Measurements from ENCODE around the gene SPATA19.

Gene SPATA19

DNA sequence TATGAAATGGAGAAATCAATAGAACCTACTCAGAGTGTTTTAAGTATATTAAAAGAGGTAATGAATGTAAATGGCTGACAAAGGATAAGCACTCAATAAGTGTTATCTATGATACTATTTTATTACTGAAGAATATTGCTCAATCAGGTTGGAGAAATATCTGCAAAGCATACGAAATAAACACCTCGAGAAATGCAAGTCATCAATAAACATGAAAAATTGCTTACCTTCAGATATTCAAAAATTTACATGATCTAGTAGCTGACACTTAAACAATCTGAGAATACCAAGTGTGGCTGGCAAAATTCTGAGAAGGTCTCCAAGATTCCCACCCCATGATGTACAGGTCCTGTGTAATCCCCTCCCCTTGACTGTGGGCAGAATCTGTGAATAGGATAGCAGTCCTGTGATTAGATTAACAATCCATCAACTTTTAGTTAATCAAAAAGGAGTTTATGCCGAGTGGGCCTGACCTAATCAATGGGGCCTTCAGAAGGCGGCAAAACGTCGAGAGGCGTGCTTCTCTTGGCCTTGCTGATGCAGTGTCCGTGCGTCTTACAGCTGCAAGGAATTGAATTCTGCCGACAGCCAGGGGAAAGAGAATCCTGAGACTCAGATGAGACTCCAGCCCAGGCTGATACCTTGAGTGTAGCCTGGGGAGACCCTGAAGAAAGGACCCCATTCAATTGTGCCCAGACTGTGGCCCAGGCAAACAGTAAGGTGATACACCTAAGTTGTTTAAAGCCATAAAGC lies 49.1 kb downstream of the SPATA19 start:
- Histone ChIP-seq H3K4me3 (ENCODE audit: low read depth, low read length) (no peak overlapping the region), H3K4me1 (ENCODE audit: control insufficient read depth, insufficient read depth, low read length) (no peaks in the 10 kb centered on the region), H3K27ac (ENCODE audit: extremely low read depth, low read depth, low read length) (no peak overlapping the region), H3K9me3 (ENCODE audit: control insufficient read depth, insufficient read depth, low read depth, low read length) (no peaks in the 10 kb centered on the region), H3K36me3 (ENCODE audit: control insufficient read depth in 2 of 2, insufficient read depth in 1 of 2, low read length in 2 of 2) (no peaks in the 10 kb centered on the region)
- POLR2A ChIA-PET = no interaction called here
- TF ChIP-seq ZBTB1 (tag by site-specific recombination; IDR thresholded peaks at IDR 0.05) = no peak
- TF ChIP-seq ZNF302 (tag by site-specific recombination; IDR thresholded peaks at IDR 0.05; ENCODE audit: low read depth) = no peak
- TF ChIP-seq SETDB1 (IDR thresholded peaks at IDR 0.05; ENCODE audit: insufficient read length, low read length) = no peak
- CTCF ChIA-PET = interaction anchor here (0.7 kb wide), 1 partner anchor 27 kb away, joined by 3 read pairs; no protein-coding TSS in a partner anchor

DNA sequence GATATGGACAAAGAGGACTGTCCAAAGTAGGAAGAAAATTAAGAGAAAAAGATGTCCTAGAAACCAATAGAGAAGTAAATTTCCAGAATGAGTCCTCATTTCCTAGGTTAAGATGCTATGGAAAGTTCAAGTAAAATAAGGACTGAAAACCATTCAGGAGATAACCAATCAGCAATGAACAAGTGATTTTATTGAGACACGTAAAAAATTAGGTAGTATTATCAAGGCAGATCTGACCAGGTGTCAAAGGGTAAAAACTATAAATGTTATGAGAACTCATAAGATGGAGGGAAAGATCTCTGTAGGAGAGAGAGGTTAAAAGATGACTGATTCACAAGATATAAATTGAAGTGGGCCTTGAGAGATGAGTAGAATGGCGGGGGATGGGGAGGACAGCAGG lies 50.2 kb downstream of the SPATA19 start:
- peak; percentile 62 for TF ChIP-seq SETDB1 (IDR thresholded peaks at IDR 0.05; ENCODE audit: insufficient read length, low read length)
- TF ChIP-seq, protein P1, sequence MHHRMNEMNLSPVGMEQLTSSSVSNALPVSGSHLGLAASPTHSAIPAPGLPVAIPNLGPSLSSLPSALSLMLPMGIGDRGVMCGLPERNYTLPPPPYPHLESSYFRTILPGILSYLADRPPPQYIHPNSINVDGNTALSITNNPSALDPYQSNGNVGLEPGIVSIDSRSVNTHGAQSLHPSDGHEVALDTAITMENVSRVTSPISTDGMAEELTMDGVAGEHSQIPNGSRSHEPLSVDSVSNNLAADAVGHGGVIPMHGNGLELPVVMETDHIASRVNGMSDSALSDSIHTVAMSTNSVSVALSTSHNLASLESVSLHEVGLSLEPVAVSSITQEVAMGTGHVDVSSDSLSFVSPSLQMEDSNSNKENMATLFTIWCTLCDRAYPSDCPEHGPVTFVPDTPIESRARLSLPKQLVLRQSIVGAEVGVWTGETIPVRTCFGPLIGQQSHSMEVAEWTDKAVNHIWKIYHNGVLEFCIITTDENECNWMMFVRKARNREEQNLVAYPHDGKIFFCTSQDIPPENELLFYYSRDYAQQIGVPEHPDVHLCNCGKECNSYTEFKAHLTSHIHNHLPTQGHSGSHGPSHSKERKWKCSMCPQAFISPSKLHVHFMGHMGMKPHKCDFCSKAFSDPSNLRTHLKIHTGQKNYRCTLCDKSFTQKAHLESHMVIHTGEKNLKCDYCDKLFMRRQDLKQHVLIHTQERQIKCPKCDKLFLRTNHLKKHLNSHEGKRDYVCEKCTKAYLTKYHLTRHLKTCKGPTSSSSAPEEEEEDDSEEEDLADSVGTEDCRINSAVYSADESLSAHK (tag by site-specific recombination; IDR thresholded peaks at IDR 0.05) = no peak
- Histone ChIP-seq H3K9me3 (ENCODE audit: control insufficient read depth, insufficient read depth, low read depth, low read length) (no peaks in the 10 kb centered on the region), H3K27ac (ENCODE audit: extremely low read depth, low read depth, low read length) (no peak overlapping the region), H3K4me1 (ENCODE audit: control insufficient read depth, insufficient read depth, low read length) (no peaks in the 10 kb centered on the region), H3K4me3 (ENCODE audit: low read depth, low read length) (no peak overlapping the region), H3K36me3 (ENCODE audit: control insufficient read depth in 2 of 2, insufficient read depth in 1 of 2, low read length in 2 of 2) (no peaks in the 10 kb centered on the region)
- ChIA-PET CTCF (no interaction called here), POLR2A (no interaction called here)

GRCh38 chr11:133794205-133794604 lies 51.1 kb downstream of the SPATA19 start:
- no peaks in the 10 kb centered on the region for H3K36me3 ChIP-seq (ENCODE audit: control insufficient read depth in 2 of 2, insufficient read depth in 1 of 2, low read length in 2 of 2)
- no peak overlapping the region for H3K4me3 ChIP-seq (ENCODE audit: low read depth, low read length)
- no peak overlapping the region for H3K27ac ChIP-seq (ENCODE audit: extremely low read depth, low read depth, low read length)
- no peaks in the 10 kb centered on the region for H3K4me1 ChIP-seq (ENCODE audit: control insufficient read depth, insufficient read depth, low read length)
- H3K9me3 ChIP-seq (ENCODE audit: control insufficient read depth, insufficient read depth, low read depth, low read length) = no peaks in the 10 kb centered on the region
- ChIA-PET POLR2A (no interaction called here), CTCF (no interaction called here)
- TF ChIP-seq ZNF221 (tag by site-specific recombination; IDR thresholded peaks at IDR 0.05; ENCODE audit: borderline replicate concordance) = no peak
- no peak for TF ChIP-seq ZNF335 (tag by site-specific recombination; conservative IDR thresholded peaks at IDR 0.05)
- TF ChIP-seq ZNF843 (tag by site-specific recombination; IDR thresholded peaks at IDR 0.05) = no peak
- no peak for TF ChIP-seq SALL2 (tag by site-specific recombination; IDR thresholded peaks at IDR 0.05; ENCODE audit: borderline replicate concordance)
- TF ChIP-seq, protein P2, sequence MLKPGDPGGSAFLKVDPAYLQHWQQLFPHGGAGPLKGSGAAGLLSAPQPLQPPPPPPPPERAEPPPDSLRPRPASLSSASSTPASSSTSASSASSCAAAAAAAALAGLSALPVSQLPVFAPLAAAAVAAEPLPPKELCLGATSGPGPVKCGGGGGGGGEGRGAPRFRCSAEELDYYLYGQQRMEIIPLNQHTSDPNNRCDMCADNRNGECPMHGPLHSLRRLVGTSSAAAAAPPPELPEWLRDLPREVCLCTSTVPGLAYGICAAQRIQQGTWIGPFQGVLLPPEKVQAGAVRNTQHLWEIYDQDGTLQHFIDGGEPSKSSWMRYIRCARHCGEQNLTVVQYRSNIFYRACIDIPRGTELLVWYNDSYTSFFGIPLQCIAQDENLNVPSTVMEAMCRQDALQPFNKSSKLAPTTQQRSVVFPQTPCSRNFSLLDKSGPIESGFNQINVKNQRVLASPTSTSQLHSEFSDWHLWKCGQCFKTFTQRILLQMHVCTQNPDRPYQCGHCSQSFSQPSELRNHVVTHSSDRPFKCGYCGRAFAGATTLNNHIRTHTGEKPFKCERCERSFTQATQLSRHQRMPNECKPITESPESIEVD (tag by site-specific recombination; IDR thresholded peaks at IDR 0.05) = no peak
- TF ChIP-seq, protein P3, sequence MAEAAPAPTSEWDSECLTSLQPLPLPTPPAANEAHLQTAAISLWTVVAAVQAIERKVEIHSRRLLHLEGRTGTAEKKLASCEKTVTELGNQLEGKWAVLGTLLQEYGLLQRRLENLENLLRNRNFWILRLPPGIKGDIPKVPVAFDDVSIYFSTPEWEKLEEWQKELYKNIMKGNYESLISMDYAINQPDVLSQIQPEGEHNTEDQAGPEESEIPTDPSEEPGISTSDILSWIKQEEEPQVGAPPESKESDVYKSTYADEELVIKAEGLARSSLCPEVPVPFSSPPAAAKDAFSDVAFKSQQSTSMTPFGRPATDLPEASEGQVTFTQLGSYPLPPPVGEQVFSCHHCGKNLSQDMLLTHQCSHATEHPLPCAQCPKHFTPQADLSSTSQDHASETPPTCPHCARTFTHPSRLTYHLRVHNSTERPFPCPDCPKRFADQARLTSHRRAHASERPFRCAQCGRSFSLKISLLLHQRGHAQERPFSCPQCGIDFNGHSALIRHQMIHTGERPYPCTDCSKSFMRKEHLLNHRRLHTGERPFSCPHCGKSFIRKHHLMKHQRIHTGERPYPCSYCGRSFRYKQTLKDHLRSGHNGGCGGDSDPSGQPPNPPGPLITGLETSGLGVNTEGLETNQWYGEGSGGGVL (tag by site-specific recombination; IDR thresholded peaks at IDR 0.05) = no peak
- TF ChIP-seq GFI1B (tag by site-specific recombination; IDR thresholded peaks at IDR 0.05) = no peak
- TF ChIP-seq, protein P4, sequence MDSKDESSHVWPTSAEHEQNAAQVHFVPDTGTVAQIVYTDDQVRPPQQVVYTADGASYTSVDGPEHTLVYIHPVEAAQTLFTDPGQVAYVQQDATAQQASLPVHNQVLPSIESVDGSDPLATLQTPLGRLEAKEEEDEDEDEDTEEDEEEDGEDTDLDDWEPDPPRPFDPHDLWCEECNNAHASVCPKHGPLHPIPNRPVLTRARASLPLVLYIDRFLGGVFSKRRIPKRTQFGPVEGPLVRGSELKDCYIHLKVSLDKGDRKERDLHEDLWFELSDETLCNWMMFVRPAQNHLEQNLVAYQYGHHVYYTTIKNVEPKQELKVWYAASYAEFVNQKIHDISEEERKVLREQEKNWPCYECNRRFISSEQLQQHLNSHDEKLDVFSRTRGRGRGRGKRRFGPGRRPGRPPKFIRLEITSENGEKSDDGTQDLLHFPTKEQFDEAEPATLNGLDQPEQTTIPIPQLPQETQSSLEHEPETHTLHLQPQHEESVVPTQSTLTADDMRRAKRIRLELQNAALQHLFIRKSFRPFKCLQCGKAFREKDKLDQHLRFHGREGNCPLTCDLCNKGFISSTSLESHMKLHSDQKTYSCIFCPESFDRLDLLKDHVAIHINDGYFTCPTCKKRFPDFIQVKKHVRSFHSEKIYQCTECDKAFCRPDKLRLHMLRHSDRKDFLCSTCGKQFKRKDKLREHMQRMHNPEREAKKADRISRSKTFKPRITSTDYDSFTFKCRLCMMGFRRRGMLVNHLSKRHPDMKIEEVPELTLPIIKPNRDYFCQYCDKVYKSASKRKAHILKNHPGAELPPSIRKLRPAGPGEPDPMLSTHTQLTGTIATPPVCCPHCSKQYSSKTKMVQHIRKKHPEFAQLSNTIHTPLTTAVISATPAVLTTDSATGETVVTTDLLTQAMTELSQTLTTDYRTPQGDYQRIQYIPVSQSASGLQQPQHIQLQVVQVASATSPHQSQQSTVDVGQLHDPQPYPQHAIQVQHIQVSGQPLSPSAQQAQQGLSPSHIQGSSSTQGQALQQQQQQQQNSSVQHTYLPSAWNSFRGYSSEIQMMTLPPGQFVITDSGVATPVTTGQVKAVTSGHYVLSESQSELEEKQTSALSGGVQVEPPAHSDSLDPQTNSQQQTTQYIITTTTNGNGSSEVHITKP (tag by site-specific recombination; IDR thresholded peaks at IDR 0.05) = no peak
- TF ChIP-seq RBAK (tag by site-specific recombination; IDR thresholded peaks at IDR 0.05) = no peak
- TF ChIP-seq ZNF621 (tag by site-specific recombination; IDR thresholded peaks at IDR 0.05) = no peak
- no peak for TF ChIP-seq ZNF157 (tag by site-specific recombination; IDR thresholded peaks at IDR 0.05)
- no peak for TF ChIP-seq MYNN (tag by site-specific recombination; IDR thresholded peaks at IDR 0.05; ENCODE audit: borderline replicate concordance)
- TF ChIP-seq ZNF266 (tag by site-specific recombination; IDR thresholded peaks at IDR 0.05; ENCODE audit: low read depth) = no peak
- no peak for TF ChIP-seq ZNF704 (tag by site-specific recombination; IDR thresholded peaks at IDR 0.05)
- no peak for TF ChIP-seq ZNF623 (tag by site-specific recombination; IDR thresholded peaks at IDR 0.05)
- no peak for TF ChIP-seq ZBTB7A (tag by site-specific recombination; IDR thresholded peaks at IDR 0.05; ENCODE audit: low read depth)

Data from HEK293 (cell line).